T-helper 2 cell treated with Interferon-gamma antibody and Interleukin-4, amounts not matched to agents 100 ng/mL and 5 ng/mL, for 36 hours (primary cell): ENCODE results near the gene NETO2. TPM values are rescaled to one million over a fixed set of nuclear protein-coding genes. Genes with fewer than 3 reads are reported as not detected.
"Not testable (repeated sequence)": the region's sequence is repeated elsewhere in the genome, so short reads cannot be mapped to it uniquely, and the experiment has no call there.

Experiments used
- intact Hi-C: fragments of 100-400 bp; cut with micrococcal nuclease; formaldehyde crosslinking; loops from one replicate; pipeline ENCODE4 v1.15.1; 2023
- total RNA-seq: library from RNA; stranded (reverse); gene quantifications from 2 replicates; pipeline ENCODE4 v1.2.3, GENCODE V29; 2022

Gene NETO2
- total RNA-seq, 1 donor from 2014 or later: 2.7 TPM

- intact Hi-C loops: no loop called here
Observed at GRCh38 chr16:47136099-47136842, 7.5 kb downstream of the NETO2 start.

- intact Hi-C loops: no loop called here
Observed at GRCh38 chr16:47134550-47134949, 9.2 kb downstream of the NETO2 start.

- intact Hi-C loops: no loop called here
Observed at GRCh38 chr16:47132308-47132707, 11.4 kb downstream of the NETO2 start.

GRCh38 chr16:47129755-47130435, 13.8 kb downstream of the NETO2 start:
- intact Hi-C loops: no loop called here

- intact Hi-C loops: no loop called here
Observed at GRCh38 chr16:47127541-47127940, 16.2 kb downstream of the NETO2 start.

- intact Hi-C loops: no loop called here
Observed at GRCh38 chr16:47125757-47126156, 18.0 kb downstream of the NETO2 start.

- intact Hi-C loops: no loop called here
Observed at GRCh38 chr16:47113130-47113529, 30.6 kb downstream of the NETO2 start.

GRCh38 chr16:47110939-47111338, 32.8 kb downstream of the NETO2 start:
- intact Hi-C loops: no loop called here

GRCh38 chr16:47109361-47109760, 34.4 kb downstream of the NETO2 start:
- intact Hi-C loops: no loop called here

- intact Hi-C loops: not testable (repeated sequence)
Observed at GRCh38 chr16:47102921-47103320, 40.8 kb downstream of the NETO2 start.

GRCh38 chr16:47097154-47097553, 46.6 kb downstream of the NETO2 start:
- intact Hi-C loops: not testable (repeated sequence)

GRCh38 chr16:47096297-47096696, 47.4 kb downstream of the NETO2 start:
- intact Hi-C loops: no loop called here

- intact Hi-C loops: no loop called here
Observed at GRCh38 chr16:47084198-47084597, 59.5 kb downstream of the NETO2 start.

- intact Hi-C loops: no loop called here
Observed at GRCh38 chr16:47082099-47082865, 61.5 kb downstream of the NETO2 start.

GRCh38 chr16:47081115-47081514, 62.6 kb downstream of the NETO2 start:
- intact Hi-C loops: no loop called here

- intact Hi-C loops: no loop called here
Observed at GRCh38 chr16:47079860-47080259, 63.9 kb downstream of the NETO2 start.

GRCh38 chr16:47073223-47074155, 70.3 kb downstream of the NETO2 start:
- intact Hi-C loops: no loop called here

GRCh38 chr16:47072158-47072557, 71.6 kb downstream of the NETO2 start:
- intact Hi-C loops: no loop called here

GRCh38 chr16:47069841-47070584, 73.7 kb downstream of the NETO2 start:
- intact Hi-C loops: no loop called here

- intact Hi-C loops: no loop called here
Observed at GRCh38 chr16:47069313-47069712, 74.4 kb downstream of the NETO2 start.
